HG02943 (cell line): ENCODE measurements around the gene CLEC16A.
"Not testable (repeated sequence)": the region's sequence is repeated elsewhere in the genome, so short reads cannot be mapped to it uniquely, and the experiment has no call there.

Experiments used
- ATAC-seq: cut with Tn5 transposase; IDR thresholded peaks from one replicate; pipeline ENCODE4 v1.9.1; 2021; ENCODE audit warnings: mild to moderate bottlenecking, low read depth, moderate library complexity; ENCODE audit not compliant: unreplicated experiment

Gene CLEC16A

DNA sequence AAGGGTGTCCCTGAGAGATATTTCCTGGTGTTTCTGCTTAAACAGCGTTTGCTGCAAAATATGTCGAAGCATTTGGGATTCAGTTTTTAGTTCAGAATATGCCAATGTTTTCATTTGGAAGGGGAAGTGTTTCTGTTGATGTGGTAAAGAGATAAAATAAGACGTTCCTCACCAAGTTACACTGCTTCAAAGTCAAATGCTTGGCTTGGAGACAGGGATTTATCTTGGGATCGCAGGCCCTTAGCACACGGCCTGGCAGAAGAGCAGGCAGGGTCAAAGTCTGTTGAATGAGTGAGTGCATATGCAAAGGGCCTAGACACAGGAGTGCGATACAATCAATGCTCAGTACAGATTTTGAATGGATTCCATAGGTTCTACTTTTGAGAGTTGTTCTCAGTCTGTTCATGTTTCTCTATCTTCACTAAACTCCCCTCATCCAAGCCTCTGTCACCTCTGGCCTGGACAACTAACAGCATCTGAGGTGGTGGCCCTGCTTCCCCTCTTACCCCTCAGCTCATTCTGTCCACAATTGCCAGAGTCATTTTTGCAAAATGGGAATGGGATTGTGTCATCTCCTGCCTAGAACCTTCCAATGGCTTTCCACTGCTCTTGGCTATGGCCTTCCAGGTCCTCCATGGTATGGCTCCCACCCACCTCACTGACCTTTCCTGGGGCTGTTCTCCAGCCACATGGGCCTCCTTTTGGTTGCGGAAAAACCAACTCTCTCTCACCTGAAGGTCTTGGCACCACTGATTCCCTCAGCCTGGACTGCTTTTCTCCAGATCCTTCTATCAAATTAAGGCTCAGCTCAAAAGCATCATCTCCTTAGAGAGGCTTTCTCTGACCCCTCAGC is 5.3 kb upstream of the CLEC16A start:
- ATAC-seq: no peak

DNA sequence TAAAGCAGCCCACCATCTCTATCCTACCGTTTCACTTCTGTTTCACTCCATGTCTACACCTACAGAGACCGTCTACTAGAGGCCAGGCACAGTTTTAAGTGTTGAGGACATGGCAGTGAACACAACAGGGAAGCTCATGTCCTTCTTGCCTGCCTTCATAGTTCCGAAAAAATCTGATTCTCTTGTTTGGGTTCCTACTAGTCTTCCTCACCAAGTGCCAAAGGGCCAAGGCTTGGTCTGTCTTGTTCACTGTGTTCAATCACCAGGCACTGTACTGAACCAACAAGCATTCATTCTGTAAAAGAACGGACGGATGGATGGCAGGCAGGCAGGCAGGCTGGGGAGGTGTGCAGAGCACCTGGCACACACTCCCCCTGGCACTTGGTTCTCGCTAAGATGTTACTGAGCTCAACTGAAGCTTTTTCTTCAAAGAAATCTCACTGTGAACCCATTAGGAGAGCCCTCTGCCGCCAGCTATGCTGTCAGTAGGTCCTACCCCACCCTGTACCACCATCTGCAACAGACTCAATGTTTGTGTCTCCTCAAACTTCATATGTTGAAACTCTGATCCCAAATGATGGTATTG is 4.6 kb upstream of the CLEC16A start:
- ATAC-seq: no peak

DNA sequence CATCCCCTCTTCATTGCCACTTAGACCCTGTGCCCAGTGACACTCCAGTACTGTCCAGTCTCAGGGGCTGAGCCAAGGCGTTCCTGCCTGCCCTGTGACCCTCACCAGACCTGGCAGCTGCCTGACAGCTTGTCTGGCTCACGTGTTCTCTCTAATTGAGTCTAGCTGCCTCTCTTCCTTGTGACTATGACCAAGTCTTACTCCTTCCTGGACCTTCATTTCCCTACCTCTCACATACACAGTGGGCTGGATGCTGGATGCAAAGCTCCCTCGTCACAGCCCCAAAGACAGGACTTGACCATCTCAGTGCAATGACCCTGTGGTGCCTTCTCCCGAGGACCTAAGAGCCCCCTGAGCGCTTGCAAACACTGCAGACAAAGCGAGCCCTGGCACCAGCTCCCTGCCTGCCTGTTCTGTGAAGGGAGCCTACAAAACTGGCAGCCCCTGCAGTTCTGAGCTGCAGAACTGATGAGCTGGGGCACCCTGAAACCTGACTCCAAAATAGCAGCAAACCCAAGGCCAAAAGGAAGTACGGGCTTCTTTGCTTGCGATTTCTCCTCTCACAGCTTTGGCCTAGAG is 3.8 kb upstream of the CLEC16A start:
- ATAC-seq: no peak

DNA sequence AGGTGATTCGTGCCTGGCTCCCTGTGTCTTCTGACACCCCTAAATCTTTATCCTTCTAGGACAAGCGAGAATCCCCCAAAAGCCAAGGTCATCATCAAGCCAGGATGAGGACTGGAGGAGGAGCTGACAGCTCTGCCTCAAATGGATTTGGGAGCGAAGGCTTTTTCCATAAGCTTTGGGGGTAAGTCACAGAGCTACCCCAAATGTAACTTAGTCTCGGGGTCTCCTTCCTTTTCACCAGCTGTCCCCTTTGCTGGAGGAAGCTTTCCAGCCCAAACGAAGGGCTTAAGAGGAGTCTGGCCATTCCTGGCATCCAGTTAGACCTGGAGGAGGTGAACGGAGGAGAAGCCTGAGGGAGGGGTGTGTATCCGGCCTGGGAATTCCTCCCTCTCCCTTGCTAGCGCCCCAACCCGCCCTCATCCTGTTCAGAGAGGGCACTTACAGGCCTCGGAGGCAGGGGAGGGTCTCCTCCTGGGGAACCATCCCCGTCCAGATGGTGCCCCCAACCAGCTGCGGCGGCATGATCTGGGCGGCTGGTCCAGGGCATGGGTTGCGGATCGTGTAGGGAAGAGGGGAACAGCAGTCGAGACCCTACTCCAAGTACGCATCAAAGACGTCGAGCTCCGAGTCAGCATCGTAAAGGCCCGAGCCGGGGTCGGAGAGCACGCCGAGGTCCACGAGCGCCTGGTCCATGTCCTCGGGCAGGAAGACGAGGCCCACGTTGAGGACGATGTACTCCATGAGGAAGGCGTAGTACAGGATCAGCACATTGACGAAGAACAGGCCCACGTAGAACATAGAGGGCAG is 3.0 kb upstream of the CLEC16A start:
- no peak for ATAC-seq

DNA sequence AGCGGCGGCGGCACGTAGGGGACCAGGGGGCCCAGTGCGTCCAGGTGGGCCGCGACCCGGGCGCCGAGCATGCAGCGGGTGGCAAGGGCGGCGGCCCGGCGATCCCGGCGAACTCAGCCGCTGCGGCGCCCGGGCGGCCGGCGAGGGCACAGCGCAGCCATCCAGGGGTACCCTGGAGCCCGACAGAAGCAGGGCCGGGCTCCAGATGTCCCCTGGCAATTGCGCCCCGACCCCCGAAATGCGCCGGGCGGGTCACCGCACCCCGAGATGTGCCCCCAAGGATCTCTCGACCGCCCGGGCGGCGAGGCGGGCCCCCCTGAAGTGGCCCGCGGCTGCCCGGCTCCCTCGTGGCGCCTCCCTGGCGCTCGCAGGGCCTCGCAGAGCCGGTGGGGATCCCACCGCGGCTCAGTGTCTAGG is 2.4 kb upstream of the CLEC16A start:
- not testable (repeated sequence) for ATAC-seq

DNA sequence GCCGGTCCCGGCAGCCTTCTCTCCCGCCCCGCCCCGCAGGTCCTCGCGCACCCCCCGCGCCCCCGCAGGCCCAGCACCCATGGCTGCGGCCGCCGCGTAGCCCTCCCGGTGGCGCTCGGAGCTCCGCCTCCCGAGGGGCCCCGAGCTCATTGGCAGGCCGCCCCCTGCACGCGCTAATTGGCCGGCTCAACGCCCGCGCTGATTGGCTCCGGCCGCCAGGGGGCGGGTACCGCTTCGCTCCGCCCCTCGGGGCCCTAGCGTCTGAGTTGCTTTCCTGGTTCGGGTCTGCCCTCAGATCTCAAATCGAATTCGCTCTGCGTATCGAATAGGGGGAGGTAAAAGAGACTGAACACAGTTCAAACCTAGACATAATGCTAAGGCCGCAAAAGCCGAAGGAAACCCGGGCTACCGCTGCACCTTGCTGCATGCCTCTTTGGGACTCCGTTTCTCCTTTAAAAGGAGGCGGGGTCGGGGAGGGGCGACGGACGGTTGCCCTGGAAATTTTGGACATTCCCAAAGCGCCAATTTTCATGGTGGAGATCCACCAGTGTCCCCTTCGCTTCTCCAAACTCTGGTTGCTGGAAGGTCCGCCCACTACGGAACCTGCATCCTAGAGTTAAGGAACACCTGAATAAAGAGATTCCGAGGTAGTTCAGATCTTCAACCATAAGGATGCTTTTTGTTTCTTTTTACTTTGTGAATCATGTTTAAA is 1.9 kb upstream of the CLEC16A start, which contains the start of gene DEXI:
DEXI (minus strand) TSS at position 117 of the 712 bp plus-strand sequence. CDS start 463 bp downstream, outside the sequence.
- peak; percentile 42 for ATAC-seq

DNA sequence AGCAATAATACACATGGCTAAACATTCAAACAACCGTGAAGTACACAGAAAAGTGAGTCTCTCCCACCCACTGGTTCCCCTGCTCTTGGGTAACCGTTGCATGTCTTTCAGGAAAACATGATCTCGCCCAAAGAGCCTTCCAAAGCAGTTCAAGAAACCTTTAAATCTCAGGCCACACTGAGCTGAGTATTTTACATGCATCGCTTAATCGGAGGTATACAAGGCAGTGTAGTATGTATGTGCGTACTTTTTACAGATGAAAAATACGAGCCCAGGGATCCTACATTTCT is 1.4 kb upstream of the CLEC16A start:
- ATAC-seq: no peak

DNA sequence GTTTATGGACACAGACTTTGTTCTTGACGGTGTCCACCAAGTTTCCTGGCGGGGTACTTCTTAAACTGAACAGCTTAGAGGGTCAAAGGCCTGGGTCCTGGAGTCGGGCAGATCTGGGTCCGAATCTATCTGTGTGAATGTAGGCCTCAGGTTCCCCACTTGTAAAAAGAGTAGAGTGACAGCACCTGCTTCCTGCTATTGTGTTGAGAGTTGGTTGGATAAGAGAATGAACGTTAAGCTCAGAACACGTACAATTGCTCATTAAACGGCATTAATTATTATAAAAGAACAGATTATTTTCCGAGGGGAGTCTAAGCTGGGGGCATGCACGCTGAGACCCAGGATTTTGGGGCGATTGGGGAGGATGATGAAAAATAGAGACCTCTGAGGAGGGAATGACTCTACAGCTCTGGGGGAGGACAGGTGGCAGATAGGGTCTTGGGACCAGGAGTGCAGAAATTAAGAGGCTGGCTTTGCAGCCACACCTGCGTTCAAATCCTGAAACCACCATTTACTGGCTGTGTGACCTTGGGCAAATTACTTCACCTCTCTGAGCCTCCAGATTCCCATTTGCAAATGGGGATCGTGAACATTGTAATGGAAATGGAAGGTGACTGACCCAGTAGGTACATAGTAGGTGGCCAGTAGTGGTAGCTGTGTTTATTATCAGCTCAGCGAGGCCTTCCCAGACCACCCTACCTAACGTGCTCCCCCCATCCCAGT is 862 bp downstream of the CLEC16A start:
- ATAC-seq: no peak

DNA sequence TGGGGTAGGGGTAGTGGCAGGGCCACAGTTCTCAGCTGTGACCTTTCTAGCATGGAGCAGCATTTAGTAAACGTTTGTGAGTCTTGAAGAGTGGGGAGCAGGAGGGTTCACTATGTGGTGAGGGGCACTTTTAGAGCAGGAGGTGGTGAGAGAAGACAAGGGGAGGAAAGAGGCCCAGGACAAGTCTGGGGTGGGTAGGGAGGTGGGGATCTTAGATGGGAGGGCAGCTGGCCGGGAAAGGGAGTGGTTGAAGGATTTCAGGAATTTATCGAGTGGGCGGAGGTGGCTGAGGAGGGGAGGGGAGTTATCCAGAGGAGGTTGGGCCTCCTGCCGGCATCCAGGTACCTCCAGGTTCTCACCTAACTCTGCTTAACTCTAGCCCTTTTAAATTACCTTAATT is 1.9 kb downstream of the CLEC16A start:
- no peak for ATAC-seq

DNA sequence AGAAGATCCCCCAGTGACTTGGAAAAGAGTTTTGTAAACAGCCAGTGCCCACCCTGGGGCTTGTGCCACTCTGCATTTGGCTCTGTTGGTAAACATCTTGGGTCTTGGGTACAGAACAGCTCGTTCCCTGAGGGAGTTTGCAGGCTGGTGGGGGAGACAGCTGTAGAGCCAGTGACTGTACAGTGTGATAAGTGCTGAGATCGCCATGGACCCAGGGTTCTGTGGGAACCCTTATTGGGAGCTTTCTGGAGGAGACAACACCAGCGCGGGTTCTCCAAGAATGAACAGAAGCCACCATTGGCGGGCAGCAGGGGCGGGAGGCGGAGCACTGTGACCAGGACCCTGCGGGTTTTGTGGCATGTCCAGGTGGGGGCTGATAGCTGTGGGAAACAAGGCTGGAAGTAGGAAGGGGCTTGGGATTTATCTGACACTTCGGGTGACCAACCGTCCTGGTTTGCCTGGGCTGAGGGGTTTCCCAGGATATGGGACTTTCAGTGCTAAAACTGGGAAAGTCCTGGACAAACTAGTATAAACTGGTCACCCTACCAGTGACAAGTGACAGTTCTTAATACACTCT is 2.9 kb downstream of the CLEC16A start:
- ATAC-seq: no peak

DNA sequence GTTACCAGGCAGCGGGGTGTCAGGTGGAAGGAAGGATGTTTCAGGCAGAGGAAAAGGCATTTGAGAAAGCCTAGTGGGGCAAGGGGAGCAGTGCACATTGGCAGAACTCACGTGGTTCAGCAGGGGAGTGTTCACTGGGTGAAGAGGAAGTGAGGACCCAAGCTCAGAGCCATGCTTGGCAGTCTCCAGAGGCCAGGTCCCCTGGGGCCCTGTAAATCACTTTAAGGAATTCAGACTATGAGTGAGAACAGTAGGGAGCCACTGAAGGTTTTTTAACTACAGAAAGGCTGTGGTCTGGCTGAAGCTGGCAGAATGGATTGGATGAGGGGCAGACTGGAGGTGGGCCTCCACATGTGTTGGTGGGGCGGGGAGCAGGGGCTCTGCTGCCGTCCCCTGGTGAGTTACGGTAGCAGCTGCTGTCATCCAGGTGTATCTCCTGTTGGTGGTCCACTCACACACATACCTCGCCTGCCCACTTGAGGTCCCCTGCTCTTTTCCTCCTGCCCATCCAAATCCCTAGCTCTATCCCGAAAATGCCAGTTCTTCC is 5.1 kb downstream of the CLEC16A start:
- peak; percentile 66 for ATAC-seq

DNA sequence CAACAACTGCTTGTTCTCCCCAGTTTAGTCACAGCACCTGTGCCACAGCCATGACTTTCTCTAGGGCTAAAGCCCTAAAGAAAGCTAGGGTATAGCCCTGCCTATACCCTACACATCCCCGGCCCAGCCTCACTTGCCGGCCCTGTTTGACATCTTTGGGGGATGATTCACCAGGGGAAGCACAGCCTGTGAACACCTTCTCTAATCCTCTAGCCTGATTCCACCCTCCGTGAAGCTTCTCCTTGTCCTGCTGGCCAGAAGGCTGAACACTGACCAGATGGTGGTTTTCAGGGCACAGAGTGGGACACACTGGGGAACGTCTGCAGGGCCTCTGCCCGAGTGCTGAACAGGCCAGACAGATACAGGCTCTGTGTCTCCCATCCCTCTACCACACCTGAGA is 6.0 kb downstream of the CLEC16A start:
- ATAC-seq: no peak

DNA sequence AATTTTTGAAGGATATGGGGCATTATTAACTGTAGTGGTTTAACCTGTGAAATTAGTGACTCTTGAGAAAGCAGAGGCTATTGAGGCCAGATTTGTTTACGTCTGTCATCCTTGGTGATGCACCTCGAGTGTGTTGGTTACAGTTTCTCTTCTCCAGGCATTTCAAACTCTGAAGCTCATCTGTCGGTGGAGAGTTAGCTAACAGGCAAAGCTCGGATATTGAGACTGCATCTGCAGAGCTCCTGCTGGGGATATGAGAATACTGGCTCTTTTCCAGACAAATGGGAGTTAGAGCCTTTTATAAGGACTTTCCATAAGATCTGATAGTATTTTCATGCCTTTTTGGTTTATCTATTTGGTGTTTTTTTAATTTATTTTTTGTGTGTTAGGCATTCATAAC is 6.7 kb downstream of the CLEC16A start:
- no peak for ATAC-seq

DNA sequence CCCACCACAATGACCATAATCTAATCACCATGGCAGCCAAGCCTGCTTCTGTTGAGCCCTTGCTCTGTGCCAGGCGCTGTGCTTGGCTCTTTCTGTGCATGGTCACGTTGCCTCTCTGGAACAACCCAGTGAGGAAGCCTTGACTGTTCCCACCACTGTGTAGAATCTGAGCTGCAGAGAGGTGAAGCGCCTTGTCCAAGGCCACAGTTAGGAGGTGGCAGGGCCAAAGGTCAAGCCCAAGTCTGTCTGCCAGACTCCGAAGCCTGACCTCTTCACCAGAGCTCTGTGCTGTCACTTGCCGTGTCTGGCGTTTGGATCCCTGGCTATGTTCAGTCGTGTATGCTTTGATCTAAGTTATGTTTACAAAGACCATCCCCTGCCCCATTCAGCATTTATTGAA is 10.5 kb downstream of the CLEC16A start:
- no peak for ATAC-seq

DNA sequence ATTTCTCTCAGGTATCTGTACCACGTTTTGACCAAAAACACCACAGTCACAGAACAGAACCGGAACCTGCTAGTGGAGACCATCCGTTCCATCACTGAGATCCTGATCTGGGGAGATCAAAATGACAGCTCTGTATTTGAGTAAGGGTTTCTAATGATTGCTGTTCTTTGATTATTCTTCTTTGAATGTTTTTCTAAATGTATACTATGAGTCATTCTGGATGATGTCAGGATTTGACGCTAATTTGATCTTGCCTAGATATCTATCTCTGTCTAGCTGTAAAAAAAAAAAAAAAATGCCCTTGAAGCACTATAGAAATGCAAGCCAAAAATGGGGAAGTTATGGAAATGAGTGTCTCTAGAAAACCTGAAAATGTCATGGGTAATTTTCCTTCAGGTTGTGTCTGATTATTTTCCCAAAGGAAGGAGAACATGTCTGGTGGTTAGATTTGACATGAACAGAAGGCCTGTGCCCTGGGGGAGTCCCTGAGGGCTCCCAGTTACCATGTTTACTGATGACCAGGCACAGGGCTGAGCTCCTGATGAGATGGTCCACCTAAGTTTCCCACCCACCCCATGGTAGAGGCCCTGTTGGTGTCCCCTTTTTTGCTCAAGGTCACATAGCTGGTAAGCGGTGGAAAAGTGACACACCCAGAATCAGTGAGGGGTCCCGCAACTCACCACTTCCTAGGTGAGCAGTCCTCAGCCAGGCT is 13.6 kb downstream of the CLEC16A start:
- no peak for ATAC-seq

DNA sequence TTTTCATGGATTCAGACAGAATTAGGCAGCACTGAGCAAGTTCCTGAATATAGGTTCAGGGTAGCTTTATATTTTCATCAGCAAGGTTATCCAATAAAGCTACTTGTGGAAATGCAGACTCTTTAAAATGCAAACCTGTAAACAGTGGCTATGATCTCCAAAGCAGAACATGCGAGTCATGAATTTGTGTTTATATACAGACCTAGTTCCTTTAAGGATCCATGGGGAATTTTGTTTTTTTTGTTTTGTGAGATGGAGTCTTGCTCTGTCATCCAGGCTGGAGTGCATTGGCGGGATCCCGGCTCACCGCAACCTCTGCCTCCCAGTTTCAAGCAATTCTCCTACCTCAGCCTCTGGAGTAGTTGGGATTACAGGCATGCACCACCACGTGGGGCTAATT is 14.8 kb downstream of the CLEC16A start:
- no peak for ATAC-seq

DNA sequence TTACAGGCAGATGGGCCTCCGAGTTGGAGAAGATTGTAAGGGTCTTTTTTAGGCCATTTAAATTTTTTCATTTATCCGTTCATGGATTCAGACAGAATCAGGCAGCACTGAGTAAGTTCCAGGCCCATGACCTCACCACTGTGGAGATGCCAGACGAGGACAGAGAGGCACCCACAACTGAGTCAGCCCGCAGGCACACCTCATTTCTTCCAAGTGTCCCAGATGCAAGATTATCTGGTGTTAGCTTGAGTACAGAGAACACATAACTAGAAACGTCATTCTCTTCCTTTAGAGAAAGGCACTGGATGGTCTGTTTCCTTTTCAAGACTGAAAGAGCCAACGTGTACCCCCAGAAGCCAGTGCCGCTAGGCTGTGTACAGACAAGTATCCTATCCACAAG is 16.9 kb downstream of the CLEC16A start:
- ATAC-seq: no peak

DNA sequence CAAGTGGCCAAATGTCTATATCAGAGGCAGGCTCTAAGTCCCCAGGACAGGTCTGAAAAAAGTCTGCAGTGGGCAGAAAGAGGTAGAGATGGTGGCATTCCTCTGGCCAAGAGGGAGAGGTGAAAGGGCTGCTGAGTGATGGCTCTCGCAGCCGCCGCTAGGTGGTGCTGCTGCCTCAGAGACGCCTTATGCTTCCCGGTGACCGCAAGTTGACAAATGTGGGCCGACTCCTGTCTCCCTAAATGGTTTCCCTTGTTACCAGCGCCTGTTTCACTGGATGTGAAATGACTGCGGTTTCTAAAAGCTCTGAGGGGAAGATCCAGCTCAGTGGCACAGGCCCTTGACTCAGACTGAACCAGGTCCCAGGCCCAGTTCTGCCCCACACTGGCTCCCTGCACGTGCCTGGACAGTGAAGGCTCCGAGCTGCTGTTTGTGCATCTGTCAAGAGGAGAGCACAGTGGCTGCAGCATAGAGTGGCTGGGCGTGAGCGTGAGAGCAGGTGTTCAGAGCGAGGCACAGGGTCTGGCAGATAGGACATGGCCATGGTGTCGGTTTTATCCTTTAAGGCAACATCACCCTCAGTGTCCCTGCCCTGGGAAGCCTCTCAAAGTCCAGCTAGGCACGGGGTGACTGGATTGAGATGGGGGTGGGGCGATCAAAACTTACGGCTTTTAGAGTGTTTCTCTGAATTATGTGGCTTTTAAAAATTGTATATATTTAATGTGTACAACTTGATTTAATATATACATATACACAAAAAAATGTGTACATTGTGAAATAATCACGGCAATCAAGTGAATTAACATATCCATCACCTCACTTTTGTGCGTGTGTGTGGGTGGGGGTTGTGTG is 19.9 kb downstream of the CLEC16A start:
- no peak for ATAC-seq
